Esophagus muscularis mucosa (tissue), 4 donors: ENCODE data around the gene UNC13B. TPM values are rescaled to one million over a fixed set of nuclear protein-coding genes. Genes with fewer than 3 reads are reported as not detected.

Experiments
- DNase-seq: peaks from one replicate; pipeline ENCODE4 v3.0.0-alpha.2; 2017; ENCODE audit errors: extremely low spot score
- H3K27ac ChIP-seq, 4 donors: fragments of 200-600 bp; sonication (generic); replicated peaks in 1 of 4; 1 replicate in 3 of 4; 2 replicates in 1 of 4; pipeline ENCODE4 v1.5.1; 2016 to 2019; ENCODE audit warnings: mild to moderate bottlenecking in 1 of 4
- H3K27me3 ChIP-seq, 4 donors: fragments of 200-600 bp; sonication (generic); one replicate each; pipeline versions ENCODE4 v1.5.1 to v1.6.0; 2016 to 2019
- H3K36me3 ChIP-seq, 4 donors: fragments of 200-600 bp; sonication (generic); one replicate each; pipeline ENCODE4 v1.5.1; 2016 to 2019
- H3K4me1 ChIP-seq, 4 donors: fragments of 200-600 bp; sonication (generic); one replicate each; pipeline ENCODE4 v1.5.1; 2016 to 2019
- H3K4me3 ChIP-seq, 4 donors: fragments of 200-600 bp; sonication (generic); 1 replicate in 2 of 4; 2 replicates in 2 of 4; pipeline ENCODE4 v1.5.1; 2016 to 2019; ENCODE audit warnings: mild to moderate bottlenecking in 4 of 4, moderate library complexity in 1 of 4
- H3K9me3 ChIP-seq, 4 donors: fragments of 200-600 bp; sonication (generic); 1 replicate in 3 of 4; 2 replicates in 1 of 4; pipeline ENCODE4 v1.5.1; 2016 to 2019
- CTCF ChIP-seq, 3 experiments: fragments of 200-600 bp in 2 of 3; fragments of 450-650 bp in 1 of 3; sonication (generic) in 2 of 3; IDR thresholded peaks; one replicate each; pipeline ENCODE4 v1.5.1; 2017 to 2019; ENCODE audit warnings: antibody characterized with exemption in 3 of 3, mild to moderate bottlenecking in 2 of 3, moderate library complexity in 1 of 3
- EP300 ChIP-seq: sonication (generic); formaldehyde crosslinking; IDR thresholded peaks from one replicate; pipeline ENCODE4 v1.6.1; 2017; ENCODE audit warnings: antibody characterized with exemption
- POLR2A ChIP-seq: fragments of 450-650 bp; IDR thresholded peaks from one replicate; pipeline ENCODE4 v1.6.1; 2017; ENCODE audit warnings: antibody characterized with exemption, moderate library complexity, mild to moderate bottlenecking, low read depth
- POLR2AphosphoS5 ChIP-seq, 2 donors: sonication (generic); formaldehyde crosslinking; IDR thresholded peaks; one replicate each; pipeline ENCODE4 v1.6.1; 2017; ENCODE audit warnings: antibody characterized with exemption in 2 of 2
- WGBS: methylation state at CpG from one replicate; pipeline ENCODE4 v1.1.5; 2018; 5-methylcytosine and 5-hydroxymethylcytosine counted together
- intact Hi-C: fragments of 100-400 bp; cut with DNase I; formaldehyde crosslinking; loops from one replicate; pipeline ENCODE4 v1.15.1; 2023
- total RNA-seq, 4 donors: library from RNA; depleted of rRNA; stranded (reverse); fragments of >200 nt; gene quantifications; one replicate each; pipeline versions ENCODE4 v1.1.0 to v1.2.1, GENCODE V29; 2016

UNC13B gene
- total RNA-seq, 4 donors from 2014 or later = 21.9 to 30.7 (median 28.7) TPM

- intact Hi-C loops = no loop called here
- no peak for TF ChIP-seq CTCF (IDR thresholded peaks at IDR 0.05)
- Histone ChIP-seq H3K4me3 (no peak overlapping the region), H3K27ac (no peak overlapping the region), H3K9me3 (no peaks in the 10 kb centered on the region), H3K36me3 (peaks cover 0 to 33% (median 7%) of the 10 kb centered on the region in 4 donors), H3K4me1 (no peaks in the 10 kb centered on the region), H3K27me3 (no peaks in the 10 kb centered on the region)
- 92% methylated on average over 3 of the region's 3 CpGs for WGBS
- no peak for DNase-seq
These were observed 163.2 kb downstream of the UNC13B start for GRCh38 chr9:35324966-35325365.

- WGBS = 78% methylated on average over 1 of the region's 1 CpG
These were observed 171.7 kb downstream of the UNC13B start for GRCh38 chr9:35333551-35333950.

GRCh38 chr9:35335164-35335563 lies 173.4 kb downstream of the UNC13B start:
- intact Hi-C loops = no loop called here
- TF ChIP-seq POLR2AphosphoS5 (IDR thresholded peaks at IDR 0.05) (no peak), EP300 (no peak), POLR2A (no peak), CTCF (IDR thresholded peaks at IDR 0.05) (no peak)
- no peaks in the 10 kb centered on the region for H3K27me3 ChIP-seq
- no peak for DNase-seq
- no peak overlapping the region for H3K27ac ChIP-seq
- H3K4me3 ChIP-seq = no peak overlapping the region
- H3K9me3 ChIP-seq = no peaks in the 10 kb centered on the region
- H3K4me1 ChIP-seq = no peaks in the 10 kb centered on the region
- peaks cover 0 to 29% (median 0%) of the 10 kb centered on the region in 4 donors for H3K36me3 ChIP-seq

More at GRCh38 chr9:35333551-35333950, 171.7 kb downstream of the UNC13B start:
- no peaks in the 10 kb centered on the region for H3K9me3 ChIP-seq
- H3K4me3 ChIP-seq = no peak overlapping the region
- intact Hi-C loops = no loop called here
- TF ChIP-seq POLR2AphosphoS5 (IDR thresholded peaks at IDR 0.05) = no peak
- no peak for TF ChIP-seq CTCF (IDR thresholded peaks at IDR 0.05)
- TF ChIP-seq POLR2A = no peak
- TF ChIP-seq EP300 = no peak
- peaks cover 0 to 20% (median 0%) of the 10 kb centered on the region in 4 donors for H3K36me3 ChIP-seq
- H3K4me1 ChIP-seq = no peaks in the 10 kb centered on the region
- DNase-seq = no peak
- no peak overlapping the region for H3K27ac ChIP-seq
- H3K27me3 ChIP-seq = no peaks in the 10 kb centered on the region

DNA sequence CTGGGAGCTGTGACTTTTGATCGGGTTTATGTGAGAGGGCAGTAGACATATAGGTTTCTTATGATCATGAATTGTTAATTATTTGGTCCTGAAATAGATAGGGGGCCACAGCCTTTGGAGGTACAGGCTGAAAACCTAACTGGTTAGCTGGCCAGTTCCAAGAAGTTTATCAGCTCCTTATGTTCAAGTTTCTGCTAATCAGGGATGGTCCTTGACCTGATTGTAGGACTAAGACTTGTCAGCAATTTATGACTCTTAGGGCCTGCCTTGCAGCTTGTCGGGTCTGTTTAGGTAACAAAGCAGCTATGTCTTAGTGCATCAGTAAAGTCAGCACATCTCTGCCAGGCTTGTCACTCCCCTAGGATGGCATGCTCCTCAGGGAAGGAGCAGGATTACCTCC lies 176.3 kb downstream of the UNC13B start:
- 92% methylated on average over 2 of the region's 2 CpGs for WGBS
- peaks cover 17 to 22% (median 19%) of the 10 kb centered on the region in 4 donors for H3K4me1 ChIP-seq
- intact Hi-C loops = no loop called here
- TF ChIP-seq POLR2AphosphoS5 (IDR thresholded peaks at IDR 0.05) (no peak), CTCF (IDR thresholded peaks at IDR 0.05) (no peak), POLR2A (no peak), EP300 (no peak)
- H3K9me3 ChIP-seq = no peaks in the 10 kb centered on the region
- DNase-seq = no peak
- no peaks in the 10 kb centered on the region for H3K27me3 ChIP-seq
- no peak overlapping the region for H3K4me3 ChIP-seq
- H3K27ac ChIP-seq = no peak overlapping the region
- peaks cover 0 to 20% (median 0%) of the 10 kb centered on the region in 4 donors for H3K36me3 ChIP-seq

GRCh38 chr9:35338561-35339274 lies 176.9 kb downstream of the UNC13B start:
- Histone ChIP-seq H3K9me3 (no peaks in the 10 kb centered on the region), H3K4me1 (peaks cover 17 to 22% (median 19%) of the 10 kb centered on the region in 4 donors), H3K27ac (no peak overlapping the region), H3K4me3 (no peak overlapping the region), H3K36me3 (peaks cover 0 to 20% (median 0%) of the 10 kb centered on the region in 4 donors), H3K27me3 (no peaks in the 10 kb centered on the region)
- no peak for TF ChIP-seq CTCF (IDR thresholded peaks at IDR 0.05)
- no peak for DNase-seq
- intact Hi-C loops = no loop called here
- WGBS = 95% methylated on average over 6 of the region's 6 CpGs
